Transverse colon (tissue), 4 donors: ENCODE data around the gene TRIM15. TPM values are rescaled to one million over a fixed set of nuclear protein-coding genes. Genes with fewer than 3 reads are reported as not detected.
"Not testable (repeated sequence)": the region's sequence is repeated elsewhere in the genome, so short reads cannot be mapped to it uniquely, and the experiment has no call there.

Source experiments
- DNase-seq: peaks from one replicate; pipeline ENCODE4 v3.0.0-alpha.2; 2019
- H3K27ac ChIP-seq, 4 donors: fragments of 200-600 bp; sonication (generic); 2 replicates each; pipeline ENCODE4 v1.5.1; 2016 to 2018; ENCODE audit warnings: inconsistent platforms in 4 of 4
- H3K27me3 ChIP-seq: fragments of 200-600 bp; sonication (generic); 2 replicates; pipeline ENCODE4 v1.5.1; 2017; ENCODE audit warnings: inconsistent platforms
- H3K36me3 ChIP-seq, 4 donors: fragments of 200-600 bp; sonication (generic); 2 replicates each; pipeline ENCODE4 v1.5.1; 2017 to 2019; ENCODE audit warnings: inconsistent platforms in 4 of 4
- H3K4me1 ChIP-seq, 4 donors: fragments of 200-600 bp; sonication (generic); 2 replicates each; pipeline ENCODE4 v1.5.1; 2017 to 2020; ENCODE audit warnings: inconsistent platforms in 4 of 4
- H3K4me3 ChIP-seq, 4 donors: fragments of 200-600 bp; sonication (generic); 1 replicate in 1 of 4; 2 replicates in 3 of 4; pipeline versions ENCODE4 v1.5.1 to v1.6.1; 2017 to 2019; ENCODE audit warnings: inconsistent platforms in 4 of 4
- H3K9me3 ChIP-seq, 2 donors: fragments of 200-600 bp; sonication (generic); 2 replicates each; pipeline ENCODE4 v1.5.1; 2017 to 2019; ENCODE audit warnings: inconsistent platforms in 2 of 2
- CTCF ChIP-seq, 5 experiments: fragments of 200-600 bp in 3 of 5; fragments of 450-650 bp in 2 of 5; sonication (generic) in 3 of 5; IDR thresholded peaks; 1 replicate in 2 of 5; 2 replicates in 3 of 5; pipeline ENCODE4 v1.5.1; 2016 to 2017; ENCODE audit warnings: antibody characterized with exemption in 5 of 5, inconsistent platforms in 3 of 5, mild to moderate bottlenecking in 2 of 5, moderate library complexity in 1 of 5
- EP300 ChIP-seq: sonication (generic); formaldehyde crosslinking; IDR thresholded peaks from one replicate; pipeline ENCODE4 v1.6.1; 2017; ENCODE audit warnings: antibody characterized with exemption, low read depth
- POLR2A ChIP-seq: fragments of 450-650 bp; IDR thresholded peaks from one replicate; pipeline ENCODE4 v1.6.1; 2016; ENCODE audit warnings: antibody characterized with exemption, mild to moderate bottlenecking, moderate library complexity
- POLR2AphosphoS5 ChIP-seq, 3 donors: sonication (generic); formaldehyde crosslinking; IDR thresholded peaks; one replicate each; pipeline ENCODE4 v1.6.1; 2016; ENCODE audit warnings: antibody characterized with exemption in 3 of 3
- WGBS, 2 donors: methylation state at CpG; one replicate each; pipeline ENCODE4 v1.1.5; 2018; ENCODE audit warnings: low coverage in 1 of 2; 5-methylcytosine and 5-hydroxymethylcytosine counted together
- in situ Hi-C, 4 donors: fragments of 200-750 bp; cut with MboI; loops; one replicate each; pipeline versions ENCODE4 v1.15.0 to v1.15.1; 2017; ENCODE audit warnings: low sequenced_read_pairs in 3 of 4, low pct_ligation_motif_present in 1 of 4, low pct_unique_long_range_greater_than_20kb in 1 of 4
- intact Hi-C: fragments of 100-400 bp; cut with DNase I; formaldehyde crosslinking; loops from one replicate; pipeline ENCODE4 v1.15.1; 2023; ENCODE audit warnings: low total_unique reads
- total RNA-seq, 4 donors: library from RNA; depleted of rRNA; stranded (reverse); fragments of >200 nt; gene quantifications; one replicate each; pipeline ENCODE4 v1.1.0, GENCODE V29; 2016

TRIM15 gene
- total RNA-seq = 10 to 100 TPM in 3 of 4 donors, 1 to 10 TPM in 1; 5.8 to 90.7 (median 51.8) TPM

GRCh38 chr6:30163090-30163917, at the start of gene TRIM15:
TSS of gene TRIM15 (plus strand) at chr6:30163546. CDS start at chr6:30163685, 139 bp downstream.
- peaks cover 0 to under 1% (median 0%) of the 10 kb centered on the region in 4 donors for H3K36me3 ChIP-seq
- 36 to 60% methylated on average over 2 to 24 of the region's 31 CpGs for WGBS, 2 donors
- peaks cover 0 to 8% (median 4%) of the 10 kb centered on the region in 4 donors for H3K4me1 ChIP-seq
- H3K27ac ChIP-seq = peak within 1 kb of the TSS; percentile 87 to 93 (median 89)
- peak within 1 kb of the TSS; percentile 7 to 58 (median 38) for H3K4me3 ChIP-seq
- H3K9me3 ChIP-seq = no peaks in the 10 kb centered on the region
- H3K27me3 ChIP-seq = no peaks in the 10 kb centered on the region
- in situ Hi-C loops (no loop called here), intact Hi-C loops (no loop called here)
- peak; percentile 89 for DNase-seq
- peak in 1 of 5 experiments; percentile 17 for TF ChIP-seq CTCF (IDR thresholded peaks at IDR 0.05)
- peak in 2 of 3 donors; percentile 54 to 86 for TF ChIP-seq POLR2AphosphoS5 (IDR thresholded peaks at IDR 0.05)
- no peak for TF ChIP-seq EP300
- TF ChIP-seq POLR2A = peak; percentile 61

GRCh38 chr6:30113841-30114240, 49.5 kb upstream of the TRIM15 start:
- peaks cover 34% of the 10 kb centered on the region for H3K27me3 ChIP-seq
- 74% methylated on average over 1 of the region's 1 CpG; no CpG with 5 or more reads in 1 of the 2 donors for WGBS, 2 donors
- peak overlapping the region; percentile 51 to 75 (median 58) for H3K27ac ChIP-seq
- TF ChIP-seq EP300 (no peak), POLR2AphosphoS5 (IDR thresholded peaks at IDR 0.05) (no peak), POLR2A (no peak), CTCF (IDR thresholded peaks at IDR 0.05) (no peak)
- no peaks in the 10 kb centered on the region for H3K36me3 ChIP-seq
- in situ Hi-C loops = no loop called here
- H3K4me1 ChIP-seq = peaks cover 0 to 25% (median 14%) of the 10 kb centered on the region in 4 donors
- H3K4me3 ChIP-seq = no peak overlapping the region
- no peak for DNase-seq
- H3K9me3 ChIP-seq = no peaks in the 10 kb centered on the region
- intact Hi-C loops = no loop called here

GRCh38 chr6:30116724-30117123, 46.6 kb upstream of the TRIM15 start:
- in situ Hi-C loops = no loop called here
- H3K27me3 ChIP-seq = peaks cover 16% of the 10 kb centered on the region
- 72 to 73% methylated on average over 4 to 6 of the region's 6 CpGs for WGBS, 2 donors

GRCh38 chr6:30118691-30119090, 44.7 kb upstream of the TRIM15 start:
- H3K9me3 ChIP-seq, H3K36me3 ChIP-seq, H3K4me3 ChIP-seq, intact Hi-C loops, H3K27me3 ChIP-seq, in situ Hi-C loops, DNase-seq: not testable (repeated sequence)
- Histone ChIP-seq H3K4me1 (peaks cover 0 to 39% (median 23%) of the 10 kb centered on the region in 4 donors), H3K27ac (peak overlapping the region; percentile 21 to 49 (median 38))
- 93% methylated on average over 2 to 5 of the region's 5 CpGs for WGBS, 2 donors

More at GRCh38 chr6:30116724-30117123, 46.6 kb upstream of the TRIM15 start:
- DNase-seq = no peak
- peaks cover 0 to 31% (median 23%) of the 10 kb centered on the region in 4 donors for H3K4me1 ChIP-seq
- no peak overlapping the region for H3K27ac ChIP-seq
- H3K36me3 ChIP-seq = no peaks in the 10 kb centered on the region
- intact Hi-C loops = no loop called here
- no peak overlapping the region for H3K4me3 ChIP-seq
- H3K9me3 ChIP-seq = no peaks in the 10 kb centered on the region
- TF ChIP-seq POLR2AphosphoS5 (IDR thresholded peaks at IDR 0.05) (no peak), POLR2A (no peak), EP300 (no peak), CTCF (IDR thresholded peaks at IDR 0.05) (peak in 1 of 5 experiments; percentile 10)
